Common myeloid progenitor, CD34-positive (primary cell): ENCODE measurements around the gene DOCK7.

ENCODE experiments used
- CTCF ChIA-PET: fragments of 350-600 bp; sonication (Branson Sonifier 250); formaldehyde crosslinking; loops from one replicate; lab custom pipeline; 2021; ENCODE audit warnings: antibody characterized with exemption; lab: Charles Lee
- POLR2A ChIA-PET: fragments of 350-600 bp; sonication (Branson Sonifier 250); formaldehyde crosslinking; loops from one replicate; lab custom pipeline; 2021; ENCODE audit warnings: antibody characterized with exemption; lab: Charles Lee
- DNase-seq, 3 donors: peaks; one replicate each; pipeline versions ENCODE4 v3.0.0 to v3.0.0-alpha.2; 2013
- H3K27ac ChIP-seq, 2 experiments: 1 replicate in 1 of 2; 2 replicates in 1 of 2; pipeline ENCODE4 v1.7.0; 2013; ENCODE audit warnings: inconsistent platforms in 2 of 2, low read length in 2 of 2, mild to moderate bottlenecking in 2 of 2, low read depth in 1 of 2, moderate library complexity in 1 of 2; ENCODE audit not compliant: severe bottlenecking in 2 of 2, insufficient read depth in 1 of 2, poor library complexity in 1 of 2
- H3K27me3 ChIP-seq, 5 experiments: replicated peaks in 2 of 5; 1 replicate in 3 of 5; 2 replicates in 2 of 5; pipeline versions ENCODE4 v1.6.1 to v1.7.0; 2013; ENCODE audit warnings: low read length in 4 of 5, mild to moderate bottlenecking in 2 of 5, moderate library complexity in 2 of 5, inconsistent platforms in 1 of 5; ENCODE audit not compliant: insufficient read depth in 5 of 5, control insufficient read depth in 4 of 5
- H3K36me3 ChIP-seq, 4 experiments: 1 replicate in 2 of 4; 2 replicates in 2 of 4; pipeline versions ENCODE4 v1.6.1 to v1.7.0; 2013; ENCODE audit warnings: low read length in 3 of 4, control low read depth in 1 of 4, mild to moderate bottlenecking in 1 of 4; ENCODE audit not compliant: control insufficient read depth in 4 of 4, insufficient read depth in 4 of 4
- H3K4me1 ChIP-seq, 4 experiments: 1 replicate in 3 of 4; 2 replicates in 1 of 4; pipeline versions ENCODE4 v1.6.1 to v1.7.1; 2013; ENCODE audit warnings: low read length in 3 of 4, mild to moderate bottlenecking in 3 of 4, control low read depth in 1 of 4, inconsistent platforms in 1 of 4, moderate library complexity in 1 of 4; ENCODE audit not compliant: control insufficient read depth in 4 of 4, insufficient read depth in 4 of 4; ENCODE audit errors: control extremely low read depth in 1 of 4
- H3K4me3 ChIP-seq, 7 experiments: 1 replicate in 4 of 7; 2 replicates in 3 of 7; pipeline versions ENCODE4 v1.5.1 to v1.7.0; 2013; ENCODE audit warnings: mild to moderate bottlenecking in 7 of 7, low read length in 6 of 7, moderate library complexity in 6 of 7, inconsistent platforms in 2 of 7, low read depth in 2 of 7, control low read depth in 1 of 7; ENCODE audit not compliant: insufficient read depth in 4 of 7, control insufficient read depth in 1 of 7; ENCODE audit errors: extremely low read depth in 1 of 7
- H3K9me3 ChIP-seq, 5 experiments: 1 replicate in 4 of 5; 2 replicates in 1 of 5; pipeline versions ENCODE4 v1.6.1 to v1.7.1; 2013; ENCODE audit warnings: low read length in 4 of 5, mild to moderate bottlenecking in 2 of 5, inconsistent platforms in 1 of 5, low read depth in 1 of 5, moderate library complexity in 1 of 5; ENCODE audit not compliant: control insufficient read depth in 4 of 5, insufficient read depth in 2 of 5; ENCODE audit errors: control extremely low read depth in 1 of 5
- WGBS: methylation state at CpG from one replicate; pipeline ENCODE4 v1.1.5; 2013; ENCODE audit not compliant: insufficient coverage; 5-methylcytosine and 5-hydroxymethylcytosine counted together

Gene DOCK7

DNA sequence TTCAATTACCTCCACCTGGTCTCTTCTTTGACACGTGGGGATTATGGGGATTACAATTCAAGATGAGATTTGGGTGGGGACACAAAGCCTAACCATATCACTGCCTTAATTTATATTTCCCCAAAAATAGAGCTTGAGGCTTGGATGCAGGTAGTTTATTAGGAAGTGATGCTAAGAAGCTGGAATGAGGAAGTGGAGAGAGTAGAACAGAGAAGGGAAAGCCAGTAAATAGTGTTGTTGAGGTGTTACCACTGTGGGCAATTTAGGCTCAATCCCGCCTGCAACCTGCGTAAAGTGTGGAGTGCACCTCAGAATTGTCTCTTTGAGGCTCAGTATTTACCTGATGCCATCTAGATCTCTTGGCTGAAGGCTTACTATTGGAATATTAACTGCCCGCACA, 4.9 kb upstream of the DOCK7 start:
- Histone ChIP-seq H3K27ac (no peak overlapping the region), H3K4me3 (no peak overlapping the region), H3K4me1 (peaks cover 0 to 22% (median 9%) of the 10 kb centered on the region in 4 experiments), H3K36me3 (no peaks in the 10 kb centered on the region), H3K9me3 (no peaks in the 10 kb centered on the region), H3K27me3 (no peaks in the 10 kb centered on the region)
- ChIA-PET POLR2A (no interaction called here), CTCF (interaction anchor here (0.9 to 1.4 kb wide), 2 partner anchors 18 to 53 kb away, joined by 3 to 4 read pairs; no protein-coding TSS in a partner anchor)
- peak in 1 of 3 donors; percentile 3 for DNase-seq
- WGBS, result no CpG with 5 or more reads among the region's 4 CpGs

- 100% methylated on average over 2 of the region's 2 CpGs for WGBS
- peaks cover 0 to 33% (median 15%) of the 10 kb centered on the region in 4 experiments for H3K4me1 ChIP-seq
- no peaks in the 10 kb centered on the region for H3K27me3 ChIP-seq
- ChIA-PET CTCF (interaction anchor here (0.7 to 1.0 kb wide), 3 partner anchors 55 to 285 kb away, joined by 3 read pairs; no protein-coding TSS in a partner anchor), POLR2A (no interaction called here)
- H3K27ac ChIP-seq, result no peak overlapping the region
- H3K9me3 ChIP-seq, result no peaks in the 10 kb centered on the region
- no peaks in the 10 kb centered on the region for H3K36me3 ChIP-seq
- DNase-seq, result no peak
- no peak overlapping the region for H3K4me3 ChIP-seq
Measured at GRCh38 chr1:62691062-62691844, 3.1 kb upstream of the DOCK7 start.

DNA sequence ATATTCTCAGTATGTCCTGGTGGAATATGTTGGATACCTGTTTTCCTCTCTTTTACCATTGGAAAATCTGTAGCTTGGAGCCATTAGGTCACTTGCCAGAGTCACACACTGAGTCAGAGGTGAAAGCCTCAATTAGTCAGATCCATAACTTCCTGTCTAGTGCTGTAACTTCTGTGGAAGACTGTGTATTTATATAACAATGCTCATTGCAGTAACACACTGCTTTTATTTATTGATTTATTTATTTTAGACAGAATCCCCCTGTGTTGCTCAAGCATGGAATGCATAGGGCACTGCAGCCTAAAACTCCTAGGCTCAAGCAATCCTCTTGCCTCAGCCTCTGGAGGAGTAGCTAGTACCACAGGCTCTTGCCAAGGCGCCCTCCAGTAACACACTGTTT, 1.3 kb upstream of the DOCK7 start:
- peaks cover 2 to 33% (median 20%) of the 10 kb centered on the region in 4 experiments for H3K4me1 ChIP-seq
- no peak overlapping the region for H3K27ac ChIP-seq
- peak in 2 of 3 donors; percentile 24 to 28 for DNase-seq
- H3K9me3 ChIP-seq, result no peaks in the 10 kb centered on the region
- WGBS, result 100% methylated on average over 1 of the region's 1 CpG
- no peaks in the 10 kb centered on the region for H3K27me3 ChIP-seq
- CTCF ChIA-PET, result no interaction called here
- no peak overlapping the region for H3K4me3 ChIP-seq
- POLR2A ChIA-PET, result no interaction called here
- no peaks in the 10 kb centered on the region for H3K36me3 ChIP-seq

DNA sequence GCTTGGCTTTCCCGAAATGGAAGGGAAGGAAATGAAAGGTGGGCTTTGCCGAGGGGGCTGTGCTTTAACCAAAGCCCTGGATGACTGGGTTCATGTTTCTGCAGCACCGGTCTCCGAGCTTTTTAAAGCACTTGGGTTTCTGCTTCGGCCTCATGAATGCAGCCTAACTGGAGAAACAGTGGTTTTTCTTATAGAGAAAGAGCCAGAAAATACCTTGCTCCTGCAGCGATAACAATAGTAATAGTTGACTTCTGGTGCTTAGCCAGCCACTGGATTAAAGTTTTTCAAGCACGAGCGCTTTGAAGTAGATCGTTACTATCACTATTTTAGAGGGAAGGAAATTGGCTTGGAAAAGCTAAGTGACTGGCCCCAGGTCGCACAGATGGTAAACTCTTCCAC, 500 bp upstream of the DOCK7 start:
- Histone ChIP-seq H3K9me3 (no peaks in the 10 kb centered on the region), H3K4me3 (peak overlapping the region; percentile 73 to 94 (median 87)), H3K4me1 (peaks cover 2 to 33% (median 20%) of the 10 kb centered on the region in 4 experiments), H3K36me3 (no peaks in the 10 kb centered on the region), H3K27ac (peak overlapping the region in 1 of 2 experiments; percentile 70), H3K27me3 (no peaks in the 10 kb centered on the region)
- ChIA-PET POLR2A (no interaction called here), CTCF (interaction anchor here (0.7 kb wide), 1 partner anchor 23 kb away, joined by 3 read pairs; no protein-coding TSS in a partner anchor)
- WGBS, result under 1% methylated on average over 9 of the region's 10 CpGs
- DNase-seq, result no peak

DNA sequence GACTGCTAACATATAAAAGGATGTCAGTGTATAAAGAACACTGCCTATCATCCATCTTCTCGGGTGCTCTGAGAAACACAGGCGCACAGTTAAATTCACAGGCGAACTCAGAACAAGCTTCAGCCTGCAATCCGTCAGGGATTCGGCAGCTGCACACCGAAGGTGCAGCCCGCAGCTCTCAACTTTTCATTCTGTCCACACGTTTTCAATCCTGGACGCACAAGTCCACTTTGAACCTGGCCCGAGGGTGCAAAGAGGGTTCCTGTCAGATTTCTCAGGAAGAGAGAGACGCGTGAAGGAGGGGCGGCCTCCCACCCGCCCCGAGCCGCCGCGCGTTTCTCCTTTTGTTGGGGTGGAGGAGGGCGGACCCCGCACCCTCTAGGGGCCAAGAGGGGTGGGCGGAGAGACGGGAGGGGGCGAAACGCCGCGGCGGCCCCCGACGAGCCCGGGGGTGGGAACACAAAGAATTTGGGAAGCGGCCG, 724 bp downstream of the DOCK7 start:
- DNase-seq, result peak; percentile 46 to 73 (median 63)
- peak overlapping the region in 1 of 2 experiments; percentile 70 for H3K27ac ChIP-seq

DNA sequence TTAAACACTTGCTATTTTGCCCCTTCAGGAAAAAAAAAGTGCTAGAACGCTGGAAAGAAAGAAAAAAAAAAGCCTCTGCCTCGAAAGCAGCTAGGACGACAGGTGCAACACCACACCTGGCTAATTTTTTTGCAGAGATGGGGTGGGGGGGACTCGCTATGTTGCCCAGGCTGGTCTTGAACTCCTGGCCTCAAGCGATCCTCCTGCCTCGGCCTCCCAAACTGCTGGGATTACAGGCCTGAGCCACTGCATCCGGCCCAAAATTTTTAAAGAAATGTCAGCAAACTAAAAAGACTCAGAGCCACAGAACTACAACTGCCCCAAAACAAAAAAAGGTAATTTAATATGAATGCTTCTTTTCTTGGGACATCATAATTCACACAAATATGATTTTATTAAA, 1.4 kb downstream of the DOCK7 start:
- no peaks in the 10 kb centered on the region for H3K36me3 ChIP-seq
- H3K27ac ChIP-seq, result no peak overlapping the region
- POLR2A ChIA-PET, result interaction anchor here (0.6 kb wide), 1 partner anchor 31 kb away, joined by 3 read pairs; no protein-coding TSS in a partner anchor
- no peak for DNase-seq
- H3K4me1 ChIP-seq, result peaks cover 2 to 33% (median 21%) of the 10 kb centered on the region in 4 experiments
- H3K4me3 ChIP-seq, result peak overlapping the region in 3 of 7 experiments; percentile 84 to 90 (median 87)
- no peaks in the 10 kb centered on the region for H3K27me3 ChIP-seq
- no peaks in the 10 kb centered on the region for H3K9me3 ChIP-seq
- CTCF ChIA-PET, result no interaction called here
- 92% methylated on average over 4 of the region's 7 CpGs for WGBS

More for the DNA sequence above, 724 bp downstream of the DOCK7 start:
- WGBS, result 1% methylated on average over 20 of the region's 33 CpGs
- H3K4me1 ChIP-seq, result peaks cover 2 to 33% (median 20%) of the 10 kb centered on the region in 4 experiments
- POLR2A ChIA-PET, result no interaction called here
- CTCF ChIA-PET, result no interaction called here
- H3K27me3 ChIP-seq, result no peaks in the 10 kb centered on the region
- H3K36me3 ChIP-seq, result no peaks in the 10 kb centered on the region
- H3K9me3 ChIP-seq, result no peaks in the 10 kb centered on the region
- H3K4me3 ChIP-seq, result peak overlapping the region; percentile 73 to 94 (median 87)

- 90% methylated on average over 2 of the region's 3 CpGs for WGBS
- ChIA-PET CTCF (no interaction called here), POLR2A (no interaction called here)
- no peaks in the 10 kb centered on the region for H3K27me3 ChIP-seq
- H3K4me1 ChIP-seq, result peaks cover 2 to 30% (median 19%) of the 10 kb centered on the region in 4 experiments
- no peaks in the 10 kb centered on the region for H3K9me3 ChIP-seq
- no peak overlapping the region for H3K4me3 ChIP-seq
- no peak for DNase-seq
- H3K27ac ChIP-seq, result no peak overlapping the region
- no peaks in the 10 kb centered on the region for H3K36me3 ChIP-seq
Measured at GRCh38 chr1:62685431-62685859, 2.7 kb downstream of the DOCK7 start.
